ENCODE measurements around the gene MYB.
"Not testable (repeated sequence)": the region's sequence is repeated elsewhere in the genome, so short reads cannot be mapped to it uniquely, and the experiment has no call there.

The MYB gene

GRCh38 chr6:135164387-135164786 lies 16.7 kb upstream of the MYB start:
- not testable (repeated sequence) for DNase-seq

- DNase-seq, result no peak
These were observed 16.1 kb upstream of the MYB start for GRCh38 chr6:135165031-135165430.

GRCh38 chr6:135166515-135166914 lies 14.6 kb upstream of the MYB start:
- no peak for DNase-seq

GRCh38 chr6:135167617-135168016 lies 13.5 kb upstream of the MYB start:
- no peak for DNase-seq

GRCh38 chr6:135168766-135169165 lies 12.3 kb upstream of the MYB start:
- DNase-seq, result no peak

GRCh38 chr6:135170238-135170637 lies 10.9 kb upstream of the MYB start:
- DNase-seq, result no peak

GRCh38 chr6:135170849-135171248 lies 10.3 kb upstream of the MYB start:
- DNase-seq, result no peak

GRCh38 chr6:135173242-135173988 lies 7.7 kb upstream of the MYB start:
- DNase-seq, result peak; percentile 56

- DNase-seq, result no peak
These were observed 7.1 kb upstream of the MYB start for GRCh38 chr6:135173989-135174484.

- no peak for DNase-seq
These were observed 5.0 kb upstream of the MYB start for GRCh38 chr6:135176058-135176457.

- peak; percentile 77 for DNase-seq
These were observed 4.6 kb upstream of the MYB start for GRCh38 chr6:135176464-135176863.

- no peak for DNase-seq
These were observed 1.7 kb upstream of the MYB start for GRCh38 chr6:135179372-135179771.

GRCh38 chr6:135179920-135180541 lies 1.1 kb upstream of the MYB start:
- peak; percentile 44 for DNase-seq

- peak; percentile 47 for DNase-seq
These were observed 394 bp downstream of the MYB start for GRCh38 chr6:135181333-135182070.

- peak; percentile 55 for DNase-seq
These were observed 1.2 kb downstream of the MYB start for GRCh38 chr6:135182071-135183001.

- DNase-seq, result peak; percentile 82
These were observed 2.0 kb downstream of the MYB start for GRCh38 chr6:135183002-135183531.

- peak; percentile 96 for DNase-seq
These were observed 2.7 kb downstream of the MYB start for GRCh38 chr6:135183532-135184440.

GRCh38 chr6:135185483-135185882 lies 4.4 kb downstream of the MYB start:
- DNase-seq, result peak; percentile 76

- DNase-seq, result no peak
These were observed 5.1 kb downstream of the MYB start for GRCh38 chr6:135186255-135186654.

GRCh38 chr6:135187372-135187771 lies 6.3 kb downstream of the MYB start:
- DNase-seq, result no peak

GRCh38 chr6:135188718-135189117 lies 7.6 kb downstream of the MYB start:
- peak; percentile 63 for DNase-seq
